Ishikawa (cell line): ENCODE results near the gene ACOXL.

Source experiments
- CEBPB ChIP-seq: IDR thresholded peaks from 2 replicates; pipeline ENCODE4 v1.6.1; 2012
- EP300 ChIP-seq: IDR thresholded peaks from 2 replicates; pipeline ENCODE4 v1.6.1; 2012; ENCODE audit warnings: borderline replicate concordance
- FOXM1 ChIP-seq: IDR thresholded peaks from 2 replicates; pipeline ENCODE4 v1.6.1; 2012; ENCODE audit warnings: low read depth, borderline replicate concordance
- MAX ChIP-seq: IDR thresholded peaks from 2 replicates; pipeline ENCODE4 v1.6.1; 2012
- NFIC ChIP-seq: IDR thresholded peaks from 2 replicates; pipeline ENCODE4 v1.6.1; 2012
- RAD21 ChIP-seq: IDR thresholded peaks from 2 replicates; pipeline ENCODE4 v1.6.1; 2012; ENCODE audit warnings: low read depth
- REST ChIP-seq: IDR thresholded peaks from 2 replicates; pipeline ENCODE4 v1.6.1; 2012; ENCODE audit warnings: low read depth, mild to moderate bottlenecking
- TAF1 ChIP-seq: IDR thresholded peaks from 2 replicates; pipeline ENCODE4 v1.6.1; 2012; ENCODE audit warnings: low read depth, mild to moderate bottlenecking
- TCF12 ChIP-seq: IDR thresholded peaks from 2 replicates; pipeline ENCODE4 v1.6.1; 2012; ENCODE audit warnings: low read depth
- USF1 ChIP-seq: IDR thresholded peaks from 2 replicates; pipeline ENCODE4 v1.6.1; 2012
- YY1 ChIP-seq: IDR thresholded peaks from 2 replicates; pipeline ENCODE4 v1.6.1; 2012; ENCODE audit warnings: low read depth

GRCh38 chr2:110737783-110738182 is 5.4 kb downstream of the ACOXL start:
- TF ChIP-seq NFIC (no peak), USF1 (no peak), FOXM1 (no peak), EP300 (no peak), CEBPB (no peak), MAX (no peak), REST (no peak), YY1 (no peak), TAF1 (no peak), TCF12 (no peak), RAD21 (no peak)
